GM18508 (cell line): ENCODE measurements around the gene EARS2.
"Not testable (repeated sequence)": the region's sequence is repeated elsewhere in the genome, so short reads cannot be mapped to it uniquely, and the experiment has no call there.

Source experiments
- ATAC-seq: cut with Tn5 transposase; IDR thresholded peaks from one replicate; pipeline ENCODE4 v1.9.1; 2021; ENCODE audit warnings: moderate number of reproducible peaks; ENCODE audit not compliant: insufficient read depth, unreplicated experiment

Gene EARS2

DNA sequence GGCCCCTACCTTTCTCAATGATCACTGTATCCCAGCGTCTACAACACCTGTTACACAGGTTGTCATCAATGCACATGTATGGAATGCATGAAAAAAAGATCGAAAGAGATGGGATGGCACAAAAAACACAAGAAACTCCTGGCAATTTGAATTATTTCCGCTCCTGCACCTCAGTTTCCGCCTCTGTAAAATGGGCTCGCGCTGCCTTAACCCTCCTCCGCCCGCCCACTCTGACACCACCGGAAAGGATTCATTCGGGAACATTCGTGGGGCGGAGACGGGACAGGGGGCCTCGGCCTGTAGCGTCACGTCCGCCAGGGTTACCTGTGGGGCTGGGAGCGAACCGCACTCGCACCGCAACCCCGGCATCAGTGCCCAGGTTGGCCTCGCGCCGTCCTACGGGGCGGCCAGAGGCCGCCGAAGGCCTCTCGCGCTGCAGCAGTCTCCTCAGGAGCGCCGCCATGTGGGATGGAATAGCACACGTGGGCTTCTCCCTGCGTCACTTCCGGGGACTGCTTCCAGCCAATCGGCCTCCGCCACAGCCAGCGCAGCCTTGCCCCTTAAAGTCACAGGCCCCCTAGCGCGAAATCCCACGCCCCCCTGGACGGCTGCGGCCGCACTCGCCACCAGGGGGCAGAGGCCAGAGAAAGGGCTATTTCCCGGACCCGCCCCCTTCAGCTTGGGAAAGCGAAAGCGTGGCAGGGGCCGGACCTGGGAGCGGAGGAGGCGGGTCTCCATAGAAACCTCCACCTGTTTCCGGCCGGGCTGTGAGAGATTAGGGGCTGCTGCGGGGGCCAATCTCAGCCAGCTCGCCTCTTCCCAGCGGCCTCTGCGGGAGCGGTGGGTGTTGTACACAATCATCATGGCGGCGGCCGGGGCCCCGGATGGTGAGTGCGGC lies at the start of gene EARS2, which contains the start of gene UBFD1:
Gene EARS2, minus strand, starts transcription at position 470 of the 898 bp plus-strand sequence. Its CDS starts 7 bp downstream, at position 463.
Gene UBFD1, plus strand, starts transcription at position 847 of the 898 bp plus-strand sequence. Its CDS starts 16 bp downstream, at position 863.
- ATAC-seq = peak; percentile 84

DNA sequence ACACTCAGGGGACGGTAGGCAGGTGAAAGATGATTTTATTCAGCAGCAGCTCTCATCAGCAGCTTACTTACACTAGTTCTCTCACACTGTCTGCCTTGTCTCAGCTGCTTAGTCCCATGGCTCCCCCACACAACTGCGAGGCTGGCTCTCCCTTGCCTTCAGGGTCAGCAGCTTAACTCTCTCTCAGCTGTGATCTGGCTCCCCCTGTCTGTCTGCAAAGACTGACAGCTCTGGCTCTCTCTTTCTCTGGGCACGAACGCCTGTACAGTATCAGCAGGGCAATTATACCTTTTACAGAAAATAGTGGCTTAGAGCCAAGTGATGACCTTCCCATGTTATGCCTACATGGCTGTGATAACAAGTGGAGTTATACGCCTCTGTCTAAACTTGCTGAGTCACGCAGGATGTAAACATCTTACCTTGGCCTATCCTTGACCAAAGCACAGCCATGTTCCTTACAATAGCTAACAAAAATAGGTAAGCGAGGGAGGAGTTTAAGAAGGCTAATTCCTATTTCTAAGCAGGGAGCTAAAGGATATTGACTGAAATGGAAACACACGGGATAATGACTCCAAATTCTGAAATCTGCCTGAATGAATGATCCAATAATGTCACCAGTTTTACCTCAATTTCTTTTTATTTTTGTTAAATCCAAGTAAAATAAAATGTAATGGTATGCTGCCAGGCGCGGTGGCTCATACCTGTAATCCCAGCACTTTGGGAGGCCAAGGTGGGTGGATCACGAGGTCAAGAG lies 40.0 kb upstream of the EARS2 start:
- ATAC-seq = no peak

DNA sequence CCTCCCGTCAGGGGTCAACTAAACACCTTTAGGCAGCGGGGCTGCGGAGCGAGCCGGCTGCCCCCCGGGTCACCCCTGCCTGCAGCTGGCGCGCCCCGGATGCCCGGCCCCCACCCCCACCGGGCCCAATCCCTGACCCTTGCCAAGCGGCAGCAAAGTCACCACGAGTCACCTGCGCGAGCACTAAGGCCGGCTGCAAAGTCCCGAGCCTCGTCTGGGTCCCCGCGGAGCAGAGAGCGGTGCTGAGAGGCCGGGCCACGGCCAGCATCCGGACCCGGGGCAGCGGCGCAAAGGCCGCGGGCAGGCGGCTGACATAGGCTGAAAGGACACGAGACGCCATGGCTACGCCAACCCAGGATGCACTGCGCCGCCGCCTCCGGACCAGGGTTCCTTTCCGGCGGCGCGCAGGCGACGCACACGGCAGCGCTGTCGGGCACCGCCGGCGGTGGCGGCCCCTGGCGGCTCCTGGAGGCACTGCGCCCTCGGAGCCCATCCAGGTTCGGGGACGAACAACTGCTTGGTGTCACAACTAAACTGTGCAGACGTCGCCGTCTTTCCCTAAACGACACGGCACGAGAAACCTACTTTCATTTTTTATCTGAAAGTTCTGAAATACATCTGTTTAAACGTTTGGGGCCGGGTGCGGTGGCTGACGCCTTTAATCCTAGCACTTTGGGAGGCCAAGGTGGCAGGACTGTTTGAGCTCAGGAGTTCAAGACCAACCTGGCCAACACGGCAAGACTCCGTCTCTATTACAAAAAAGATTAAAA lies 39.0 kb upstream of the EARS2 start, which contains the start of gene NDUFAB1:
Gene NDUFAB1, minus strand, starts transcription at position 366 of the 770 bp plus-strand sequence. Its CDS starts 26 bp downstream, at position 340.
- peak; percentile 68 for ATAC-seq

DNA sequence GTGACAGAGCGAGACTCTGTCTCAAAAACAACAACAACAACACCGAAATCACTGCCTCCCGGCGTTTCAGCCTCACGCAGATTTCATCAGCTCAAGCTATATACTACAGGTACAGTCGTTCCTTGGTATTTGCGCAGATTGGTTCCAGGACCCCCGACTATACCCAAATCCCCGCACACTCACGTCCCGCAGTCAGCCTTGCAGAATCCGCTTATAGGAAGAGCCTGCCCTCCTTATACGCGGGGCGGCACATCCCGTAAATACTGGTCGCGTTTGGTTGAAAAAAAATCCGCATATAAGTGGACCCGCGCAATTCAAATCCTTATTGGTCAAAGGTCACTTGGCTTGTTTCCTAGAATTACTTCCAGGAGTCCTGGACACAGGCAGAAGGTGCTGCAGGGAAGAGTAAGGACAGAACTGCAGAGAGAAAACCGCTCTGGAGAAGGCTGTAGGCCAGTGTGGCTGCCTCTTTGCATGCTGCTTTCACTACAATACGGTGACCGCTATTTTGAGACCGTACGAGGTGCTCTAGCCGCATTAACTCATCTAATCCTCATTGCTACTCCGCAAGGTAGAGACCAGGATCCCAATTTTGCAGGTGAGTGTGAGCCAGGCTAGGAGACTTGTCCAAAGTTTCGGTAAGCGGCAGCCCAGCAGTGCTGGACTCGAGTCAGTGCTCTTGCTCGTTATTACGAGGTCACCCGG lies 38.2 kb upstream of the EARS2 start:
- no peak for ATAC-seq

DNA sequence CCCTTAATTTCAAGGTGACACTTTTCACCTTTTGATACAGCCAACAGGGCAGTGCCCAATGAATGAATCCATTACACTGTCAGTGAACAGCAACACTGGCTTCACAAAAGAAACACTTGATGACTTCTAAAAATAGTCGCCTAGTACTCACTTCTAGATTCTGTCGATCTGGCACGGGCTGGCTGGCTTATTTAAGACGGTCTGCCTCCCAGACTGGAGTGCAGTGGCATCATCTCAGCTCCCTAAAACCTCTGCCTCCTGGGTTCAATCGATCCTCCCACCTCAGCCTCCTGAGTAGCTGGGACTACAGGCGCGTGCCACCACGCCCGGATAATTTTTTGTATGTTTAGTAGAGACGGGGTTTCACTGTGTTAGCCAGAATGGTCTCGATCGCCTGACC lies 37.0 kb upstream of the EARS2 start:
- ATAC-seq = no peak

DNA sequence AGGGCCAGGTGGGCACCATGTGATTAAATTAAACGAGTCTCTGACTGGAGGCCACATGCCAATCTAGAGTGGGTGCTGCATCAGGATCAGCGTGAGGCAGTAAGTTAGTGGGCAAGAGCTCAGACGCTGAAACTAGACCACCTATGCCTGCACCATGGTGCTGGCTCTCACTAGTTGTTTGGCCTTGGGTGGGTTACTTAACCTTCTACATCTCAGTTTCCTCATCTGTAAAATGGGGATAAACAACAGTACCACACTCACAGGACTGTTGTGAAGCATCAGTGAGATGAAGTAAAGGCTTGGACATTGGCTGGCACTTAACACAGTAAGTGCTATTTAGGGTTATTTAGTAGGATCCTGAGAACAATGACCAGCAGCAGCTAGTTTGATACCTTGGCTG lies 33.0 kb upstream of the EARS2 start:
- no peak for ATAC-seq

DNA sequence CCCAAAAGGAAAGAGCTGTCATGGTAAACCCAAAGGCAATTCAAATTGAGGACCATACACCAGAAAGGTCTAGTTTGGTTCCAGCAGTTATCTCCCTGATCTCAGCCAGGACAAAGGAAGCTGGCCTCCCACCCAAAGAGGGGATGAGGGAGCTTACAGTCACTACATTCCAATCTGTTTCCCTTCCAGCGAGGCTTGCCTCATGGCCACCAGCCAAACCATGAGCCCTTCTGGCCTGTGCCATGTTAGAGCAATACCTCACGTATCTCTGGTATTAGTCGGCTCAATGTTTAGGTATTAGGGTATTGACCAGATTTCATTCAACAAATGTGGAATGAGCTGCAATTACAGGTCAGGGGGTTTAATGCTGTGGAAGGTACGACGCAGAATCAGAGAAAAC lies 30.6 kb upstream of the EARS2 start:
- no peak for ATAC-seq

DNA sequence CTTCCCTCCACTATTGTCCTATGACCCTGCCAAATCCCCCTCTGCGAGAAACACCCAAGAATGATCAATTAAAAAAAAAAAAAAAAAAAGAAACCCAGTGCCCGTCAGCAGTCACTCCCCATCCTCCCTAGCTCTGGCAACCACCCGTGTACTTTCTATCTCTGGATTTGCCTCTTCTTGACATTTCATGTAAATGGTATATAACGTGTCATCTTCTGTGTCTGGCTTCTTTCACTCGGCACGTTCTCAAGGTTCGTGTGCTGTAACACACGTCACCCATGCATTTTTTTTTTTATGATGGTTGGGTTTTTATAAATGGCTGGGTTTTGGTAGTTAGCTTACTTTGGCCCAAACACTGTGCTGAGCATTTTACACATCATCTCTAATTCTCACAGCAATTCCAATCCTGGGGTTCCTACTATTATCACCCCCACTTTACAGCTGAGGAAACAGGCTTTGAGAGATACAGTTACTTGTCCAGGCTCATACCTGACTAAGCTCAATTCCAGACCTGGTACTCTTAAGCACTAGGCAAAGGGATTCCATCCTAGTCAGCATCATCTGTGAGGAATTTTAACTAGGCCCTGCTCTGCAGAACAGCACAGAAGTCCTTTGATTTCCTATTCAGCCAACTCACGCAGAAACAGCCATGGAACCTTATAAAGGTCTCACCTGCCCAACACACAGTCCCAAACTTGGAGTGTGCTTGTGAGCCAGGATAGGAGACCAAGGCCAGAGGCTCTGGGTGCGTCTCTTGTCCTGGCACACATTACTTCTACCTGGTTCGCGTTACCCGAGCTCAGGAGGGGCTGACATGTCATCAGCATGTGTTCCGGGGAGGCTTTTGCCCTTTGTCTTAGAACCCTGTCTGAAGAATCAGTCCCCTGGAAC lies 27.3 kb upstream of the EARS2 start:
- ATAC-seq = no peak

DNA sequence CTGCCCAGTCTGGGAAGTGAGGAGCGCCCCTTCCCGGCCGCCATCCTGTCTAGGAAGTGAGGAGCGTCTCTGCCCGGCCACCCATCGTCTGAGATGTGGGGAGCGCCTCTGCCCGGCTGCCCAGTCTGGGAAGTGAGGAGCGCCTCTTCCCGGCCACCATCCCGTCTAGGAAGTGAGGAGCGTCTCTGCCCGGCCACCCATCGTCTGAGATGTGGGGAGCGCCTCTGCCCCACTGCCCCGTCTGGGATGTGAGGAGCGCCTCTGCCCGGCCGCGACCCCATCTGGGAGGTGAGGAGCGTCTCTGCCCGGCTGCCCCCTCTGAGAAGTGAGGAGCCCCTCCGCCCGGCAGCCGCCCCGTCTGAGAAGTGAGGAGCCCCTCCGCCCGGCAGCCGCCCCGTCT lies 26.1 kb upstream of the EARS2 start:
- ATAC-seq = not testable (repeated sequence)

DNA sequence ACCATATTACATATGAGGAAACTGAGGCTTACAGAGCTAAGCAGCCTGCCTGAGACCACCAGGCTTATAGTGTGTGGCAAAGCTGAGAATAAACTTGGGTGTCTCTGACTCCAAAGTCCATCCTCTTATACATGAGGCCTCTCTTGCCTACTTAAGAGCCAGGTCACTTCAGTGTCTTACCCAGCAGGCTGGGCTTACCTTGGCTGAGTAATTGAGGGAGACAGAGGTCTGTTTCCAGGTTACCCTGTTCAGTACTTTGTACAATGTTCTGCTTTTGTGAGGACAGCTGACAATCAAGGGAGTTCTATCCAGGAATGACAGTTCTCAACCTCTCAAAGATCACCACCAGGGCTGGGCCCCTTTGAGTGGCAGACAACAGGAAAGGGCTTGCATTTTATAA lies 24.6 kb upstream of the EARS2 start:
- ATAC-seq = no peak

DNA sequence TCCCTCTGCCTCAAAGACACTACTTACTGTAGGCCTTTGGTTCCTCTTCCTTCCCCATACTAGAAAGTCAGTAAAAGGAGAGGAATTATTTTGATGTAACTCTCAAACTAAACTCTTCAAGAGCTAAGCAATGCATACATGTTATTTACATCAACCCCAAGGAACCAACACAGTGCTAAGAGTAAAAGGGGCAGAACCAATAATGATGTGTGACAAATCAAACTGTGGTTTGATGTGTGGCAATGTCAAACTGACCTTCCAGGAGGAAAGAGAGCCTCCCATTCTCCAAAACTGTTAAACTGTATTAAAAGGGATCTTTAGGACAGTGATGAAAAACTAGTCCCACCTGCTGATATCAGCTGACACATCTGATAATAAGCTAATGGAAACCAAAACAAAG lies 23.2 kb upstream of the EARS2 start:
- no peak for ATAC-seq

DNA sequence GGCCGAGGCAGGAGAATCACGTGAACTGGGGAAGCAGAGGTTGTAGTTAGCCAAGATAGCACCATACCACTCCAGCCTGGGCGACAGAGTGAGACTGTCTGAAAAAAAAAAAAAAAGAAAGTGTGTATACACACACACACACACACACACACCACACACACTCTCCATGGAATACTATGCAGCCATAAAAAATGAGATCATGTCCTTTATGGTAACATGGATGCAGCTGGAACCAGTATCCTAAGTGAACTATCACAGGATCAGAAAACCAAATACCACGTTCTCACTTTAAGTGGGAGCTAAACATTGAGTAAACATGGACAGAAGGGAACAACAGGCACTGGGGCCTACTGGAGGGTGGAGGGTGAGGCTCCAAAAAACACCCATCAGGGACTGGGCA lies 22.2 kb upstream of the EARS2 start:
- ATAC-seq = no peak

DNA sequence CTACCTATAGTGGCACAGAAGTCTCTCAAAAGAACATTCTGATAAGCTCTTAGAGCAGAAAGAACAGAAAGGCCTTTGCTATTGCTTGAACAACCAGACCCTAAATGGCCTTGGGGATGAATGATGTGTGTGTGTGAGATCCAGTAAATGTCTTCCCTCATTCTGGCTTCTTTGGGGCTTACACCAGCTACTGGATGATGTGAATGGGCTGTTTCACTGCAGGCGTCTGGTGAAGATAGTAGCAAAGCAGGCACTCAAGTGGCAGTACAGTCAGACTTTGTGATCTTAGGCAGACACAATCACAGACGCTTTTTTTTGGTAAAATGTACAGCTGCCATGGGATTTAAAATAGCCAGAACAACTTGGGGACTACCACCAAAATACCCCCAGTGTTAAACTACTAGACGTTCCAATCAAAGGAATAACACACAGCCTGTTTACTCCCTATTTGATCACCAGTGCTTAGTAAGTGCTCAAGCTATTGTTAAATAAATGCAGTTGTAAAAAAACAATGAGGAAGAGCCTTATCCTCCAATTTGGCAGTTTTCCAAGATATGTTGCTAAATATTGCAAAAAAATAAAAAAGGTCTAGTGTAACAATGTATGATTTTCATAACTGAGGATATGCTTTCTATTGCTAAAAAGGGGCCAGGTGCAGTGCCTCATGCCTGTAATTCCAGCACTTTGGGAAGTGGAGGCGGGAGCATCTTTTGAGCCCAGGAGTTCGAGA lies 21.1 kb upstream of the EARS2 start:
- ATAC-seq = no peak

DNA sequence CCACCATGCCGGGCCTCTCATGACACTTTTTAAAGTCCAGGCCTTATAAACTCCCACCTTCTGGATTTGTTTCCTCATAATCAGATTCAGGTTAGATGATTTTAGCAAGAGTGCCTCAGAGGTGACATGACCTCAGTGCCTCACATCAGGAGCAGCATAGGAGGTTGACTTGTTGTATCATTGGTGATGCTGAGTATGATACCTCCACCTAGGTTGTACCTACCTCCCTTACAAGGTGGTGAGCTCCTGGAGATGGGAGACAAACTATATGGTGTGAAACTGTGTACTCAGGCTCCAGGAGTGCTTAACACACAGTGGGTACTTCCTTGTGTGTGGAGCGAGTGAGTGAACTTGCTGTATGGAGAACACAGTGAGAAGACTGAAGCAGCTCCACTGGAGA lies 20.3 kb upstream of the EARS2 start:
- ATAC-seq = no peak

DNA sequence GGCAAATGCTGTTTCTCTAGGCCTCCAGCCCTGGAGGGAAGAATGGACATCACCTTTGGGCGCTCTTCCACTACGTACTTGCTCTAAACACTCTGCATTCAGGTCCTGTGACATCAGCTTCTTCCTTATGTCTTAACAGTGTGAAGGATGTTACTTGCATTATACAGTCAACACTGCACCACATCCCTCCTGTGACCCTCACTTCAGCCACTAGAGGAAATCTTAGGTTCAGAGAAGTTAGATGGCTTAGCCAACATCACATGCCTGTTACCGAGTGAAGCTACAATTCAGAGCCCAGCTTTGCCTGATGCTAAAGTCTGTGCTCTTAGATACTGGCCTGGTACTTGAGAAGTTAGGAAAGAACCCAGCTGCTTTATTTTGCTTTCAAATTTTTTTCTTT lies 18.7 kb upstream of the EARS2 start:
- no peak for ATAC-seq

DNA sequence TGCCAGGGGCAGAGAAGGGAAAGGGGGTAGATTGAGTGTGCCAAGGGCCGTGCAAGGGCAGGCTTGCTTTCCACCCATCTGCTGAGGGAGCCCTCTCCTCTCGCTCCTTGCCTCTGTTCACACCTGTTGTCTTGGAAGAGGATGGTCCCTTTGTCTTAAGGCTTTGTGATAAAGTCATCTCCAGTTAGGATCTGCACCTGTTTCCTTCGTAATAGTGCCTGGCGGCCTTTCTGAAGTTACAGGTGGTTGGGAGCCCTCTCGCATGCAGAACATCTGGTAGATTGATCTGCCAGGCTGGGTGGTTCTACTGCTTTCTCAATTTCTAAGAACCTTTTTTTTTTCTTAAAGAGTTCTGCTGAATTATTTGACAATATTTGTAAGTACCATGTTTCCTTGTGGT lies 16.7 kb upstream of the EARS2 start:
- no peak for ATAC-seq

DNA sequence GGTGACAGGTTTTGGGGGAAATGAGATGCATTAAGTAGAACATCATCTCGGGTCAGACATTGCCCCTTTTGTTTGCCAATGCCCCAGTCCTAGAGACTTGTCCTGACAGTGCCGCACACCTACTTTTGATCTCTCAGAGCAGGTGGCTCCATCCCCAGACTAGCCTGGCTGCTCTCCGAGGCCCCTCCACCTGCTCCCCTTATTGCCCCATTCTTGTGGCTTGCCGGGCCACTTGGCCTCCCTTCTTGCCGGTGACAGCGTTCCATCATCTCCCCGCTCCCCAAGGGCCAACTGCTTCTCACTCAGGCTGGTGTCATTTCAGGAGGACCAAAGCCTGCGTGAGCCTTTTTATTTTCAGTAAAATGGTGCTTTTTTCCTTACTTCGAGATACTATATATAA lies 15.2 kb upstream of the EARS2 start:
- ATAC-seq = no peak

DNA sequence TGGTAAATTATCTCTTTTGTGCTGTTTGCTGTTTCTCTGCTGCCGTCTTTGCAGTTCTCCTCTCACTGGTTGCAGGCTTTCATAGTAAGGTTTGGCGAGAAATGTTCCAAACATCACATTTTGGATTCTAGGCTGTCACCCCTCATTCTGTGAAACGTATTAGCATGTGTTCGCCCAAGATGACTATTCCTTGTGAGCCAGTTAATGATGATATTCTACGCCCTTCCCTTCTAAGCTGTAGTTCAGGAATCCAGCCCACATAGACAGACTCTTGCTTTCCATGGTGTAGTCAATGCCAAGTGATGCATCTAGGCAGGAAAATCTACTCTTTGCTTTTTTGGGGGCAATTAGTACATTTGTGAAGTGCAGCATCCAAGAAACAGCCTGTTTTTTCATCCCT lies 14.7 kb upstream of the EARS2 start:
- no peak for ATAC-seq
